ENCODE measurements around the gene GALK2.
"Not testable (repeated sequence)": the region's sequence is repeated elsewhere in the genome, so short reads cannot be mapped to it uniquely, and the experiment has no call there.

The GALK2 gene

GRCh38 chr15:49199666-49200065 lies 29.6 kb downstream of the GALK2 start:
- Histone ChIP-seq H3K4me3 (ENCODE audit: insufficient read depth, low read length, poor library complexity, severe bottlenecking) (no peak overlapping the region), H3K79me2 (ENCODE audit: insufficient read depth, low read length) (peaks cover 9% of the 10 kb centered on the region; the same call in 1 of the 2 replicates), H3K9me3 (ENCODE audit: insufficient read depth, low read length) (no peaks in the 10 kb centered on the region), H3K27ac (ENCODE audit: low read depth, low read length) (no peak overlapping the region), H3K9me2 (replicated peaks; ENCODE audit: insufficient read depth, low read length) (no peaks in the 10 kb centered on the region), H3K4me2 (ENCODE audit: low read depth, low read length, poor library complexity, severe bottlenecking) (no peak overlapping the region), H3K9ac (ENCODE audit: low read length) (no peak overlapping the region), H4K20me1 (ENCODE audit: low read depth, low read length) (0 out of 2 replicates have a peak, but pooled peaks cover 9% of the 10 kb centered on the region), H3K27me3 (ENCODE audit: low read length) (no peaks in the 10 kb centered on the region), H2AFZ (ENCODE audit: low read depth, low read length, severe bottlenecking) (no peak overlapping the region), H3F3A (ENCODE audit: insufficient read depth) (no peaks in the 10 kb centered on the region), H3K36me3 (ENCODE audit: low read length) (peaks cover 3% of the 10 kb centered on the region; the same call in 1 of the 2 replicates)
- no peak for TF ChIP-seq EZH2phosphoT487 (conservative IDR thresholded peaks at IDR 0.05; ENCODE audit: low read length)
- TF ChIP-seq, protein P1, sequence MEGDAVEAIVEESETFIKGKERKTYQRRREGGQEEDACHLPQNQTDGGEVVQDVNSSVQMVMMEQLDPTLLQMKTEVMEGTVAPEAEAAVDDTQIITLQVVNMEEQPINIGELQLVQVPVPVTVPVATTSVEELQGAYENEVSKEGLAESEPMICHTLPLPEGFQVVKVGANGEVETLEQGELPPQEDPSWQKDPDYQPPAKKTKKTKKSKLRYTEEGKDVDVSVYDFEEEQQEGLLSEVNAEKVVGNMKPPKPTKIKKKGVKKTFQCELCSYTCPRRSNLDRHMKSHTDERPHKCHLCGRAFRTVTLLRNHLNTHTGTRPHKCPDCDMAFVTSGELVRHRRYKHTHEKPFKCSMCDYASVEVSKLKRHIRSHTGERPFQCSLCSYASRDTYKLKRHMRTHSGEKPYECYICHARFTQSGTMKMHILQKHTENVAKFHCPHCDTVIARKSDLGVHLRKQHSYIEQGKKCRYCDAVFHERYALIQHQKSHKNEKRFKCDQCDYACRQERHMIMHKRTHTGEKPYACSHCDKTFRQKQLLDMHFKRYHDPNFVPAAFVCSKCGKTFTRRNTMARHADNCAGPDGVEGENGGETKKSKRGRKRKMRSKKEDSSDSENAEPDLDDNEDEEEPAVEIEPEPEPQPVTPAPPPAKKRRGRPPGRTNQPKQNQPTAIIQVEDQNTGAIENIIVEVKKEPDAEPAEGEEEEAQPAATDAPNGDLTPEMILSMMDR (IDR thresholded peaks at IDR 0.05; ENCODE audit: insufficient read depth, low read length, poor library complexity, severe bottlenecking), result no peak

- H3K27me3 ChIP-seq (ENCODE audit: low read length), result no peaks in the 10 kb centered on the region
- no peaks in the 10 kb centered on the region for H3K9me2 ChIP-seq (replicated peaks; ENCODE audit: insufficient read depth, low read length)
- H4K20me1 ChIP-seq (ENCODE audit: low read depth, low read length), result 0 out of 2 replicates have a peak, but pooled peaks cover 9% of the 10 kb centered on the region
- H3K4me2 ChIP-seq (ENCODE audit: low read depth, low read length, poor library complexity, severe bottlenecking), result no peak overlapping the region
- peaks cover 9% of the 10 kb centered on the region; the same call in 1 of the 2 replicates for H3K79me2 ChIP-seq (ENCODE audit: insufficient read depth, low read length)
- H3K4me3 ChIP-seq (ENCODE audit: insufficient read depth, low read length, poor library complexity, severe bottlenecking), result no peak overlapping the region
- TF ChIP-seq, protein P1 (IDR thresholded peaks at IDR 0.05; ENCODE audit: insufficient read depth, low read length, poor library complexity, severe bottlenecking), result no peak
- TF ChIP-seq EZH2phosphoT487 (conservative IDR thresholded peaks at IDR 0.05; ENCODE audit: low read length), result no peak
- no peaks in the 10 kb centered on the region for H3F3A ChIP-seq (ENCODE audit: insufficient read depth)
- H3K9me3 ChIP-seq (ENCODE audit: insufficient read depth, low read length), result no peaks in the 10 kb centered on the region
- H3K36me3 ChIP-seq (ENCODE audit: low read length), result peaks cover 3% of the 10 kb centered on the region; the same call in 1 of the 2 replicates
- no peak overlapping the region for H3K9ac ChIP-seq (ENCODE audit: low read length)
- H3K27ac ChIP-seq (ENCODE audit: low read depth, low read length), result no peak overlapping the region
- no peak overlapping the region for H2AFZ ChIP-seq (ENCODE audit: low read depth, low read length, severe bottlenecking)
Measured at GRCh38 chr15:49200347-49200746, 30.3 kb downstream of the GALK2 start.

- H3K79me2 ChIP-seq (ENCODE audit: insufficient read depth, low read length); H3K4me2 ChIP-seq (ENCODE audit: low read depth, low read length, poor library complexity, severe bottlenecking); H2AFZ ChIP-seq (ENCODE audit: low read depth, low read length, severe bottlenecking); H3K36me3 ChIP-seq (ENCODE audit: low read length); H3K4me3 ChIP-seq (ENCODE audit: insufficient read depth, low read length, poor library complexity, severe bottlenecking); H3K27me3 ChIP-seq (ENCODE audit: low read length); H3K9me3 ChIP-seq (ENCODE audit: insufficient read depth, low read length); H3F3A ChIP-seq (ENCODE audit: insufficient read depth); H3K9ac ChIP-seq (ENCODE audit: low read length); H3K9me2 ChIP-seq (replicated peaks; ENCODE audit: insufficient read depth, low read length); H4K20me1 ChIP-seq (ENCODE audit: low read depth, low read length); H3K27ac ChIP-seq (ENCODE audit: low read depth, low read length): not testable (repeated sequence)
Measured at GRCh38 chr15:49208102-49208501, 38.1 kb downstream of the GALK2 start.

GRCh38 chr15:49212897-49213296 lies 42.9 kb downstream of the GALK2 start:
- Histone ChIP-seq H3K36me3 (ENCODE audit: low read length) (no peaks in the 10 kb centered on the region), H3K9me2 (replicated peaks; ENCODE audit: insufficient read depth, low read length) (no peaks in the 10 kb centered on the region), H3K9me3 (ENCODE audit: insufficient read depth, low read length) (no peaks in the 10 kb centered on the region), H3K79me2 (ENCODE audit: insufficient read depth, low read length) (no peaks in the 10 kb centered on the region), H3F3A (ENCODE audit: insufficient read depth) (no peaks in the 10 kb centered on the region), H3K4me2 (ENCODE audit: low read depth, low read length, poor library complexity, severe bottlenecking) (no peak overlapping the region), H3K4me3 (ENCODE audit: insufficient read depth, low read length, poor library complexity, severe bottlenecking) (no peak overlapping the region), H4K20me1 (ENCODE audit: low read depth, low read length) (no peaks in the 10 kb centered on the region), H3K27me3 (ENCODE audit: low read length) (no peaks in the 10 kb centered on the region), H3K27ac (ENCODE audit: low read depth, low read length) (no peak overlapping the region), H2AFZ (ENCODE audit: low read depth, low read length, severe bottlenecking) (no peak overlapping the region), H3K9ac (ENCODE audit: low read length) (no peak overlapping the region)
- TF ChIP-seq EZH2phosphoT487 (conservative IDR thresholded peaks at IDR 0.05; ENCODE audit: low read length), result no peak
- TF ChIP-seq, protein P1 (IDR thresholded peaks at IDR 0.05; ENCODE audit: insufficient read depth, low read length, poor library complexity, severe bottlenecking), result no peak
